Pulmonary artery endothelial cell (primary cell): ENCODE measurements around the gene AATK. TPM values are rescaled to one million over a fixed set of nuclear protein-coding genes. Genes with fewer than 3 reads are reported as not detected.

Experiments used
- DNase-seq: peaks from one replicate; pipeline ENCODE4 v3.0.0-alpha.2; 2011; ENCODE audit warnings: low read depth, low spot score
- total RNA-seq: library from RNA; depleted of rRNA; stranded (reverse); fragments of >200 nt; gene quantifications from 2 replicates; pipeline ENCODE4 v1.2.3, GENCODE V29; 2014

AATK gene
- total RNA-seq, 1 donor from 2014 or later = 3.0 TPM

- no peak for DNase-seq
Observed at GRCh38 chr17:81195941-81196495, 30.0 kb upstream of the AATK start.

GRCh38 chr17:81194941-81195901 is 29.2 kb upstream of the AATK start:
- no peak for DNase-seq

DNA sequence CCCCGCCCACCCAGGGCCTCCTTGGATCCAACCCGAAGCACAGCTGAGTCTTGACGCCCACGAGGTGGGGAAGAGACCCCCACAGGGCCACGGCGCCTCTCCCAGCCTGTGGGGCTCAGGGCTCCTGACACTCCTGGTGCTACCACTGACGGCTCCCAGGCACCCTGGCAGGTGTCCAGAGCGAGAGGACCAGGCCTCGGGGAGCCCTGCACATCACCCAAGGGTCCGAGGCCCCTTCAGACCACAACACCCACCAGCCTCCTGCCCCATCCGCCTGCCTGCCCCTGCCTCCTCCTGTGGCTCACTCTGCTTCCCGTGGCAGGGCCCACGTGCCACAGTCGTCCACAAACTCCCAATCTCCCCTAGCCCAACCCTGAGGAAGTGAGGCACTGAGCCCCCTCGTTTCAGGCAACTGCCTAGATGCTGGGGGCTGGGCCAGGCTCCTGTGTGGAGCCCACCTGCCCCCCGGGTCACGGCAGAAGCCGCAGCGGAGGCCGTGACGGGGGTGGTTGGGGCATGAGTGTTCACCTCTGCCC is 28.3 kb upstream of the AATK start:
- DNase-seq = no peak

DNA sequence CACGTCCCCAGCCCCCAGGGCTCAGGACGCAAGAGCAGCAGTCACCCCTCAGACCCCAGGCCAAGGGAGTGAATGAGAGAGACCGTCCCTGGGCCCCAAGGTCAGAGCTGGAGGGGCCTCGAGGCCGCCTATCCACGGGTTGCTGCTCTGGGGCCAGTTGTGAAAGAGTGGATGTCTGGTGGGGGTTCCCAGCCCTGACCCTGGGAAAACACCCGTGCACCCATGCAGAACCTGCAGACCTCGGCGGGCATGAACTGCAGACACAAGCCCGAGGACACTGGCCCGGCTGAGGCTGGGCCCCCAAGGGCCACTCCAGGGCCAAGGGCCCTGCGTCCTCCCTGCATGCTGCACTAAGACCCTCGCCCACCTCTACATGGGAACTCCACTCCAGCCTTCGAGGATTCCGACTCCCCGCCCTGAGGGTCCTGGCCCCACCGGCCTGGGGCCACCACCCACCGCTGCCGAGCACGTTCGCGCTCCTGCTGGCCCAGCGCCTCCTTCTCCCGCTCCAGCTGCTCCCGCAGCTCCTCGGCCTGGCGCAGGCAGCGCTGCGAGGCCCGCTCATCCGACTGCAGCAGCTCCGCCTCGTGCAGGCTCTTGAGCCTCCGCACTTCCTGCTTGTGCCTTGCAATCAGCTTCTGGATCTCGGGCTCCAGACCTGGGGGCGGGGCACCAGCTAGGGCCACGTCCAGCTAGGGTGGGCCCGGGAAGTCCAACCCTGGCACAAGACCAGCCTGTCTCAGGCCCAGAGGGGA is 27.6 kb upstream of the AATK start:
- no peak for DNase-seq

- no peak for DNase-seq
Observed at GRCh38 chr17:81193051-81193410, 27.0 kb upstream of the AATK start.

- DNase-seq = no peak
Observed at GRCh38 chr17:81192386-81193050, 26.5 kb upstream of the AATK start.

DNA sequence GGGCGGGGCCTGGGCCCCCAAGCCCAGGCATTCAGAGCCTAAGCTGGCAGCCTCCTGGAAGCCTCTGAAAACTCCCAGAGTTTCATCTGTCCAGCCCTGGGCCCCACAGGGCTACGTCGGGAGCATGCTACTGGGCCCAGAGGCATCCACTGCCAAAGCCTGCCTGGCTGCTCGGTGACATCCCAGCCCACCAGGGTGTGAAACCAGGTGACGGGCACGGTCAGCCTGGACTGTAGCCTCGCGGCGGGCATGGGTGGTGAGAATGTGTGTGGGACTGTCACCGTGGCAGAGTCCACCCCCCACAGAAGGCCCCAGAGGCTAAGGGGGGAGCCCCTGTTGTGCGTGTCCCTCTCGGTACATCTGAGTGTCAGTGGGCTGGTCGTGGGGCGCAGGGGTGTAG is 25.6 kb upstream of the AATK start:
- DNase-seq = no peak

DNA sequence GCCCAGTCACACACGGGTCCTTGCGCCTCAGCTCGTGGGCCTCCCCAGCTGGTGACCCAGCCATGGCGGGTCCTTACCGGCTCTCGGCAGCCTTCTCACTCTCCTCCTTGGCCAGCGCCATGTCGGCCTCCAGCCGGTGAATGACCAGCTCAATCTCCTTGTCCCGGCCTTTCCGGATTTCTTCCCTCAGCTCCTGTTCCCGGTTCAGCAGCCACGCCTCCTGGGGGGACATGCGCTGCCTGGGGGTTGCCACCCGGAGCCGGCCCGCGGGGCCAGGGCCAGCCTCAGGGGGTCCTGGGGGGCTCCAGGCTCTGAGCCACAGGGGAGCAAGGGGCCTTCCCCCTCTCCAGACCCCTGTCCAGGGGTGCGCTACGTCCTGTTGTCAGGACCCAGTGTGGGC is 25.1 kb upstream of the AATK start:
- DNase-seq = no peak

DNA sequence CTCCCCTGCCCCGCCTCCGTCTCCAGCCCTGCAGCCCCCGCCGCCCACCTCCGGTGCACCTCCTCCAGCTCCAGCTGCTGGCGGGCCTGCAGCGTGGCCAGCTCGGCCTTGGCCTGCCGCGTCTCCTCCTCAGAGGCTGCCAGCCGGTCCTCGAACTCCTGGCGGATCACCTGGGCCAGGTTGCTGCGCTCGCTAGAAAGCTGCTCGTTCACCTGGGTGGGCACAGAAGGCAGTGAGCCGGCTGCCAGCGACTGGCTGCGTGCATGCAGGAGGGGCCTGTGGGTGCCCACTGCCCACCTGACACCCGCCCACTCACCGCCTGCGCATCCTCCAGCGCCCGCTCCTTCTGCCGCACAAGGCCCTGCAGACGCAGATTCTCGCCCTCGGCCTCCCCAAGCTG is 24.6 kb upstream of the AATK start:
- DNase-seq = no peak

GRCh38 chr17:81189670-81190530 is 23.9 kb upstream of the AATK start:
- DNase-seq = no peak

DNA sequence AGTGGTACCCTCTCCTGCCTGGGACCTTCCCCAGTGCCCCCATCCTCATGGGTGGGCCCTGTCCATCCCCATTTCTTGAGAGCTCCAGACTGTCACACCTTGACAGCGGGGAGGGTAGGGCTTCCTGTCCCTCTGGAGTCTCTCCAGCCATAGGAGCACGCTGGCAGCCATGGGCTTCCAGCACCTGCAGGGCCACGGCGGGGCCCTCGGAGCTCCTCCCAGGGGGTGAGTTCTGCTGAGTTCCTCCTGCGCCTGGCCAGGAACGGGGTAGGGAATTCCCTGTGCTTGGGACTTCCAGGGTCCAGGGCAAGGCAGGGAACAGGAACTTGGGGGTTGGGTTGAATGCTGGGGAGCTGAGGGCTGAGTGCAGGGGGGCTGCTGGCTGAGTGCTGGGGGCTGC is 23.0 kb upstream of the AATK start:
- DNase-seq = no peak

DNA sequence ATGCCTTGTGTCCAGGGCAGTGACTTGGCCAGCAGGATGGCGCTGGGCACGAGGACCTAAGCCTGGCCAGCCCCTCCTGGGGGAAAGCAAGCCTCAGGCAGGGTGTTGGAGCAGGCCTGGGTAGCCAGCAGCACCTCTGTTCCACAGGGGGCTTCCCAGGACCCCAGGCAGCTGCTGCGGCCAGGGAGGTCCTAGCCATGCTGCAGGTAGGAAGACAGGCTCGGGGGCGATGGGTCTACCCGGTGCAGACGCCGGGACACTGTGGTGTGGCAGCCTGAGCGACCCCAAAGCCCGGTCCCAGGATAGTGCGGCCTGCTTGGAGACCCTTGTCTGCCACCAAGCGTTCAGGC is 22.4 kb upstream of the AATK start:
- no peak for DNase-seq

DNA sequence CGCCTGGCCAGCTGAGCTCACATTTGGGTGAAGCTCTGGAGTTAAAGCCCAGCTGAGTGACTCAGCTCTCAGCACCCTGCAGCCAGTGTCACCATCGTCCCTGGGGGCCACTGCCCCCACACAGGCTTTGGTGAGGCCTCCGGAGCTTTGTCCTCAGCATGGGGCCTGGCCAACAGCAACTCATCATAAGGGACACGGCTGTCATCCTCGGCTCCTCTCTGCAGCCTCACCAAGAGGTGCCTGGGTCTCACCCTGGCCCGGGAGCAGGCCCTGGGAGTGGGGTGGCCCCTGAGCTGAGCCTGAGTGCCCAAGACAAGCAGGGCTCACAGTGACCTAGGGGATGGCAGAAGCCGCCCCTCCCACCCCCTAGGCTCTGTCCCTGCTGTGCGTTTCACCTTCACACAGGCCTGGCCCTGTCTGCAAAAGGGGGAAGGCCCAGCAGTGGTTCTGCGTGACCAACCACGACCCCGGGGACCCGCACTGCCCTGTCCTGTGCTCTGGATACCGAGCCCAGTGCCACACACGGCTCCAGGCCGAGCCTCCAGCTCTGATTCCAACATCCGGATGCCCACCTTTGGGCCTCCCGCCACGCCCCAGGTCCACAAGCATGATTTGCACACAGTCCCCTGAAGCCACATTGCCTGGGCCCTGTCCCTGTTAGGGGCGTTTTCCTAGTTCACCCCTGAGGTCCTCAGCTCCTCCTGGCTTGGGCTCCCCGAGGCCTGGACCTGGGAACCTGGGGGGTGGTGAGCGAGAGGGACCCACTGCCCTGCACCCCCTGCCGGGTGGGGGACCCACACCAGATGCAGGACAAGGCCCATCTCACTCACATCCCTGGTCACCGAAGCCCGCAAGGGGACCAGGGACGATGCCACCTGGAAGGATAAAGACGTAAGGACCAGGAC is 21.8 kb upstream of the AATK start:
- DNase-seq = no peak

- no peak for DNase-seq
Observed at GRCh38 chr17:81187120-81187519, 21.1 kb upstream of the AATK start.

GRCh38 chr17:81186203-81186602 is 20.2 kb upstream of the AATK start:
- DNase-seq = no peak

GRCh38 chr17:81184555-81184954 is 18.5 kb upstream of the AATK start:
- no peak for DNase-seq

GRCh38 chr17:81183807-81184206 is 17.8 kb upstream of the AATK start:
- no peak for DNase-seq

DNA sequence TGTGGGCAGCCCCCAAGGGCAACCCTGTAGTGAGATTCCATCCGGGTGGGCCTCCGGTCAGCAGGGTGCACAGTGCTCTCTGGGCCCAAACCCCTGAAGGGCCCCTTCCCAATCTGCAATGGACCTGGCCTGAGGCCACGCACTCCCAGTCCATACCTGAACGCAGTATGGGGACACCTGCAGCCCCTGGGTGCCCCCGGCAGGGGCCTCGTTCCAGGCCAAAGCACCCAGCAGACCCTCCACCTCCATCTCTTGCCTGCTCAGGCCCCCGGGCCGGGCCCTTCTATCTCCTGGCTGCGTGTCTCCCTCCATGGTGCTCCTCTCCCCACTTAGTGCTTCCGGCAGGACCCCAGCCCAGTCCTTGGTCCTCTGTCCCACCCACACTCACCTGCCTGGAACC is 17.3 kb upstream of the AATK start:
- DNase-seq = no peak

DNA sequence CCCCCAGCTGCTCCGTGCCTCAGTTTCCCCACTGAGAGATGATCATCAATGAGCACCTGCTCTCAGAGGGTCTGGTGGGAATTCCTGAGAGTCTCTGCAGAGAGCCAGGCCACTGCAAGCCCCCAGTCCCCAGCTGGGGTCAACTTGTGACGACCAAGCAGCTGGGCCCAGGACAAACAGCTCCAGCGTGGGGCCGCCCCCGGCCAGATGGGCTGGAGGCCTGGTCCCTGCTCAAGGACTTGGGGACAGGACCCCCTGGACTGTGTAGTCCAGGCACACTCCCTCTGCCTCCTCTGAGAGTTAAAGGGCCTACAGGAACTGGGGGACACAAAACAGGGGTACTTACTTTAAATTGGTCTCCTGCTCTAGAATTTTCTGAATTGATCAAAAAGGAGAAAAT is 16.6 kb upstream of the AATK start:
- no peak for DNase-seq

DNA sequence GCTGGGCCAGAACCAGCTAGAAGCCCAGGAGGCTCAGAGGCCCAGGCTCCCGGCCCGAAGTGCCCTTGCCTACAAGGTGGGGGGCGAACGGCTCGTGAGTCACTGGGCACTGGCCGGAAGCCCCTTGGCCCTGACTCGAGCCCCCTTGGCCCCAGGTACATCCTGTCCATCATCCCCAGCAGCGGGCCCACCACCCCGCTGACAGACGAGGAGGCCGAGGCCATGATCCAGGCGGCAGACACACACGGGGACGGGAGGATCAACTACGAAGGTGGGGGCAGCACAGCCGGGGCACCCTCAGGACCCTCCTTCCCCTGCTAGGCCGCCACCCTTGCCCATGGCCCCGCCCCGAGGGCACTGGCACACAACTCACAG is 15.8 kb upstream of the AATK start:
- DNase-seq = no peak
